ENCODE results near the gene ACTR10. TPM values are rescaled to one million over a fixed set of nuclear protein-coding genes. Genes with fewer than 3 reads are reported as not detected.
A peak's percentile ranks its signal among the peaks of the same experiment; 100 is the strongest.

Gene ACTR10
- total RNA-seq = 65.6 TPM

DNA sequence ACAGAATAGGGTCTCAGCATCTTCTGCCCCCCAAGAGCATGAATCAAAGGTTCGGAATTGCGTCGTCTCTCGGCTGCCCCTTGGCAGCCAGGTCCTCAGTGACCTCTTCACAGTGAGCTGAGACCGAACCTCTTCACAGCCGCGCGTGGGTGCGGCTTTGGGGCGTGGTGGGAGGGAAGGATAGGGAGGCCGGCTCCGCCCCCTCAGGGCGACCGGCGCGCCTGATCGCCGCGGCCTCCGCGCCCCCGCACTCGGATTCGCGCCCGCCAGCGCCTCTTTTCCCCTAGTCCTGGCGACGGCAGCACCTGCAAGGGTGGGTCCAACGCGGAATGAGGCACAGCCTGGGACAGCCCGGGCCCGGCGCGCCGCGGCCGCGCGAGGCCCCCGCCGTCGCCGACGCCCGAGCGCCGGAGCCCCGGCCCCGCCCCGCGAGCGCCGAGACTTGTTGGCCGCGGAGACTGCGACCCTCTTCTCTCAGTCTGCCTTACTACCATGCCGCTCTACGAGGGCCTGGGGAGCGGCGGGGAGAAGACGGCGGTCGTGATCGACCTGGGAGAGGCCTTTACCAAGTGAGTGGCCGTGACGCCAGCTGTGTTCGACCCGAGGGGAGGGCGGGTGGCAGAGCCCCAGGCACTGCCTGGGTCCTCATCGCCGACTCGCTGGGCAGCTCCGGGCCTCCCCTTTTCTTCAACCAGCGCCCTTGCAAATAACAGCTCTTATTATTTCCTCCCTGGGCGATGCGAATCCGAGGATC, at the start of gene ACTR10:
TSS of gene ACTR10 (plus strand) at position 424 of the 754 bp plus-strand sequence. CDS start at position 493, 69 bp downstream.
- peak; percentile 68 for DNase-seq

DNA sequence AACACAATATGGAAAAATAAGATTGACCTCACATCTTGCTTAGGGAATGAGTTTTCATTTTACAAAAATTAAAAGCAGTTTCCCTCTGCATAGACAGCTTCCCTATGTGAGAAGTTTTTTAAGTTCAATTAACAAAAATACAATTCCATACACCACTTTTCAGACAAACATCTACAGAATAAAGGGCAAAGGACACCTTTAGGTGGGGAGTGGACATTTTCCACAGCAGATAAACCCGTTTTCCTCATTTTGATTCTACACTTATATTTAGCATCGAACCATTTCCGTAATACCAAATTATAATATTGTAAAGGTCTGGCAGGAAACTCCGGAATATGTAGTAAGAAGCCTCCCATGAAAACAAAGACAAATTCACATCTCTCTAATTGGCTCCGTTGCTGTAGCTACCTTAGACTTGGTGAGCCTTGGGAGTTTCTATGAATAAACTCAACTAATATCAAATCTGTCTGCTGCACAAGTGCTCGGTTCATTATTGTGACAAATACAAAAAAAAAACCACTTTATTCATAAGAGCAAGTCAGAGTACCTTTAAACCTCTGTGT, 49.6 kb upstream of the ACTR10 start:
- no peak for DNase-seq

DNA sequence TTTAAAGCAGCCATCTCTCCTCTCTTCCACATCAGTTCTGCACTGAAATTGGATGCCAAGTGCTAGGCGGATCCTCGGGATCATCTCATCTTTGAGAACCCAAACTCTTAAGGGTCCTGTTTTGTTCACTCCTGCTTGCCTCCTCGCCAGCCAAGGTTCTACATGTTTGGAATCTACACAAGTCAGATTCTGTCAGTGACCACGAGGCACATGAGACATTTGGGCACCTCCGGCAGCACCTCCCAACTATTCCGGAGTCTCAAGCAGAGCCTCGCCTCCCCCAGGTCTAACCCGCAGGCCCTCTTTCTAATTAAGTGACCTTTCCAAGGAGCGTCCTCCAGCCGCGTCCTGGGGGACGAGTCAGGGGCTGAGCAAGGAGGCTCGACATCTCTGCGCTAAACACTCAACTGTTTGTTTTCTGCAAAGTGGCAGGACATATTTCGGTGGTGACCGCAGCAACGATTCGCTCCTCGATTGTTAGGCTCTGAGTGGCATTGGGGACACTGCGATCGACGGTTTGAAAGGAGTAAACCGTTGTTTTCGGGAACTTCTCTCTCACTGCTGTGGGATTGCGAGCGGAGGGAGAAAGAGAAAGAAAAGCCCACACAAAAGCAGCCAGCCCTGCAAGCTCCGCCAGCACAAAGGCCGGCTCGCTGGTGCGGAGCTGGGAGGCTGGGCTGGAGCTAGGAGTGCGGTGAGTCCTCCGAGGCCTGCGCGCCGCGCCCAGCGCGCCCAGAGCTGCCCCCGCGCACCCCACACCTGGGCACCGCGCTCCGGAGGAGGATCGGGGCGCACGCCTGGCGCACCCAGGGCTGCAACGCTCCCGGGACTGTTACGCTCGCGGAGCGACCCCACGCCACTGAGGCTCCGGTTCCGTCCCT, 48.6 kb upstream of the ACTR10 start:
- peak; percentile 7 for DNase-seq

DNA sequence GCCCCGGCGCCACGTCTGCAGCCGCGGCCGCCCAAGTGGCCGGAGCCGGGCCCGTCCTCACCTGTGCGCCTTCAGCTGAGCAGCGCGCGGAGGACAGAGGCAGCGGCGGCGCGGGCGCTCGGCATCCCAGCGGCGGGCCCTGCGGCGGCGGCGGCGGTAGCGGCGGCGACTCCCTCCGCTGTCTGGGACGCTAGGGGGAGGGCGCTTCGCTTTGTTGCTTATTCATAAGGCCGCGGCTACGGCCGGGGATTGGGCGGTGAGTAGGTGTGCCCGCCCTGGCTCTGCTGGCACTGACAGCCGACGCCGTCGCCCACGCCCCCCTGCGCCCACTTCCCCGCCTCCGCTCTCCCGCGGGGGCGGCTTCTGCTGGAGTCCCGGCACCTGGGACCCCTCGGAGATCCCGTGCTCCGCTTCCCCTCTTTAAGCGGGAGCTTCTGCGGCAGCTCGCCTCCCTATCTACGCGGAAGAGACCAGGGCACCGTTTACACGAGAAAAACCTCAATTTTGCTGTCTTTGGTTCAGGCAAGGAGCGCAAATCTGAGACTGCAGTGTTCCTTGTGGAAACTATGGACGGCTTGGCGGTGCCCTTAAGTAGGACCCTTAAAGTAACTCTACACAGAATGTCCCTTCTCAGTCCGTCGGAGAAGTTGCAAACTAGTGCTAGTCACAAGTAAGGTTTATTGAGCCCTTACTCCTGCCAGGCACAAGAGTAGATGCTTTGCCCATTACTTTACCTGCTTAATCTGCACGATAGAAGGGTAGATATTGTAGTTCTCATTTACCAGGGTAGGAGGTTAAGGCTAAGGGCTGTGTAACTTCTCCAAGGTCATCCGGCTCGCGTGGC, 47.7 kb upstream of the ACTR10 start, which contains the start of gene ARMH4:
TSS of gene ARMH4 (minus strand) at position 200 of the 844 bp plus-strand sequence. CDS start 12,855 bp downstream, outside the sequence.
- DNase-seq = peak; percentile 55

DNA sequence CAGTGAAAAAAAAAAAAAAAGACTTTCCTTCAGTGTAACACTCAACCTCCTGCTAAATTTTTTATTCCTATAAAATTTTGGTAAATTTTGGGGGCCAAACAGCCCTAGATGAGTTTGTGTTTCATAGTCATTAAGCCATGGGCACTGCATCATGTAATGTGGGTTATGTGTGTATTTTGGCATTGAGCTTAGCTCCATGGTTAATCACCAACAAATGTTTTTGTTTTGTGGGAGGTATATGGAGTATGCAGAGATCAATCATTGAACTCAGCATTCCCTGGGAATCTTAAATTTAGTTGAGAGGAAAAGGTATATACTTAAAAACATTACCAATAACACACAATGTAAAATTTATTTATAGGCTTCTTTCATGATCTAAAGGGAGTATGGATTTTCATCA, 39.4 kb upstream of the ACTR10 start:
- DNase-seq = no peak

DNA sequence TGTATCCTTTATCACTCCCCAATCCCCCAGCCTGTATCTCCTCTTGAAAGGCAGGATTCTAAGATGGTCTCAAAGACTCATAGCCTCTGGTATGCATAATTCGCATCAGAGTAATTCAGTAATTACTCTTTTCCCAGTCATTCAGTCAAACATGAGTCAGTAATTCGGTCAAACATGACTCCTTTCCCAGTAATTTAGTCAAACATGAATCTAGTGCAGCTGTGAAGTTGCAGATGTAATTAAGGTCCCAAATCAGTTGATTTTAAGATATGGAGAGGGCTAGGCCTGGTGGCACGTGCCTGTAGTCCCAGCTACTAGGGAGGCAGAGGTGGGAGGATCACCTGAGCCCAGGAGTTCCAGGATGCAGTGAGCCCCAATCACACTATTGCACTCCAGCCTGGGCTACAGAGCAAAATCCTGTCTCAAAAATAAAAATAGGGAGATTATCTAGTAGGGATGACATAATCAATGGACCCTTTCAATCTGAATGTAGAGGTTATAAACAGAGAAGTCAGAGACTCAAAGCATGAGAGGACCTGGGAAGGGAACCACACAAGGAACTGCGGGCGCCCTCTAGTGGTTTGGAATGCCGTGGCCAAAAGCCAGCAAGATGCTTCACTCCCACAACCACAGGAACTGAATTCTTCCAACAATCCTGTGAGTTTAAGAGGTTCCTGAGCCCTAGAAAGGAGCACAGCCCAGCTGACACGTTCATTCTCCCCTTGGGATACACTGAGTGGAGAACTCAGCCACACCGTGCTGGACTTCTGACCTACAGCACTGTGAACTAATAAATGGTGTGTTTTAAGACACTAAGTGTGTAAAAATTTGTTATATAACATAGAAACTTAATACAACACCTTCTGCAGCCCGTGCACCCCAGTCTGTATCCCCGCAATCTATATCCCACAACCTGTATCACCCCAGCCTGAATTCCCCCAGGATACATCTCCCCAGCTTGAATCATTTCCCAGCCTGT, 33.7 kb upstream of the ACTR10 start:
- peak; percentile 61 for DNase-seq

DNA sequence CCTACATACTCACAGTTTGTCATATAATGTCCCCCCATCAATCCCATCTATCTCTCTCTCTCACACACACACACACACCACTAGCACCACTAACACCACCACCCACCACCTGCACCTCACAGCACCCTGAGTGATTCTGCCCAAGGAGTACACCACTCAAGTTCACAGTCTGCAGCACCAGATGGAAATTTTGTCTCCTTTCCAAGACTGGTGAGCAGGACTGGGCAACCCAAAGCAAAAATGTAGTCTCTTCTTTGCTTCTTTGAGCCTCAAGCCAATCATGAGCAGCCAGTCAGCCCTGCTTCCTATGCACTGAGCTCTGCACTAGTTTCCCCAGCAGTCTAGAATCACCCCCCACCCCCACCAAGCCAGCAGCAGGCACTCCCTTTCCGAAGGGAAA, 32.9 kb upstream of the ACTR10 start:
- DNase-seq = no peak

DNA sequence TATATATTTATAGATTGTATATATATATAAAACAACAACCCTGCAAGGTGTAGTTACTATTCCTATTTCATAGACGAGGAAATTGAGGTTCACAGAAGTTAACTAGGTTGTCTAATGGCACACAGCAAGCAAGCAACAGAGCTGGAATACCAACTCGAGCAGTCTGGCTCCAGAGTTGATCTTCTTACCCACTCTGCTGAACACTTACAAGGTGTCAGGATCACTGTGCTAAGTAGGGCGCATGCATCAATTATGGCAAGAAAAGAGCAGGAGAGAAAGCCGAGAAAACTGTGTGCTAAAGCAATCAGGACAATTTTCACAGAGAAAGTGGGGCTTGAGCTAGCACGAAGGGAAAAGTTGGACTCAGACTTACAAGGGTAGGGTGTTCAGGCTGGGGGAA, 32.1 kb upstream of the ACTR10 start:
- no peak for DNase-seq

DNA sequence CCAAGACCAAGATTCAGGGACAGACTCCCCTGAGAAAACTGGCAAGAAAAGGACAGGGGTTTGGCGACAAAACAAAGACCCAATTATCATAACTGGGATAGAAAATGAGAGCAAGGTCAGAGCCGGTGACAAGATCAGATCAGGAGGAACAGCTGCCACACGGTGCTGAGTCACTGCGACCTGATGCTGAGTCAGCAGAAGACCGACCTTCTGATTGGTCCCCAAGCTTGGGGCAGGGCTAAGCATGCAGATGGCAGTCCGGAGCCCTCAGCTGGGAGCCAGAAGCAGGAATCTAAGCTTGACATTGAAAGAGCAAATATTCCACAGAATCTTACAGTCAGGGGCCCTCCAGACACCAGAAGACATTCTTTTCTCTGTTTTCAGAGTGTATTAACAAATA, 28.9 kb upstream of the ACTR10 start:
- DNase-seq = peak; percentile 3

DNA sequence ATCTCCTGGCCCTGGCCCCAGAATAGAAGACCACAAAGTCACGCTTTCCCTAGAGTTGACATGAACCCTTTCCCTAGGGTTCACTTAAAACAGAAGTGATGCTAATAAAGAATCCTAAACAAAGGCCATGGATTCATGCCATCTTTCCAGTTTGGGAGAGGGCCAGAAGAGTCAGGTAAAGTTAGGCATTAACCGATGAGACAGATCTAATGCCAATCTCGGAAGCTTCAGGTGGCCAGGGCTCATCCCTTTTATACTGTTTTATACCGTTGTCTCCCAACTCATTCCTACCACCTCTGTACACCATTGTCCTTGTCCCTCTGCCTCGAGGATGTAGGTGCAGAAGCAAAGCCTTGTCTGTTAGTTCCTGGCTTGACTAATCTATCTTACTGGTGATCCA, 22.8 kb upstream of the ACTR10 start:
- DNase-seq = no peak

DNA sequence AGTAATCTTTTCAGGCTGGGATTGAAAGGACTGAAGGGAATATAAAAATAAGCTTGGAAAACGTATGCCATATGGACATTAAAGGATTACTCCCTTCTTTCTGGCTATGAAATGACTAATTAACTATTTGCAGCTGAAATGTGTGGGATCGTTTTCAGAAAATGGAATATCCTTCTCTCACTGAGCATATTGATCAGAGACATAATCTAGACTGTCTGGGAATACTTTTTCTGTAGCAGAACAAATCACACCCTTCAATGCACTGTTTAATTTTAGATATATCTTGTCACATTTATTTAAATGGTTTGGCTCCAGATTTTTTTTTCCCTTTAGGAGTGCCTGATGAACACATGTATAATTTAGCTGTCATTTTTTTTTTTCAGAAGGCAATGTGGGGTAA, 10.8 kb upstream of the ACTR10 start:
- no peak for DNase-seq

DNA sequence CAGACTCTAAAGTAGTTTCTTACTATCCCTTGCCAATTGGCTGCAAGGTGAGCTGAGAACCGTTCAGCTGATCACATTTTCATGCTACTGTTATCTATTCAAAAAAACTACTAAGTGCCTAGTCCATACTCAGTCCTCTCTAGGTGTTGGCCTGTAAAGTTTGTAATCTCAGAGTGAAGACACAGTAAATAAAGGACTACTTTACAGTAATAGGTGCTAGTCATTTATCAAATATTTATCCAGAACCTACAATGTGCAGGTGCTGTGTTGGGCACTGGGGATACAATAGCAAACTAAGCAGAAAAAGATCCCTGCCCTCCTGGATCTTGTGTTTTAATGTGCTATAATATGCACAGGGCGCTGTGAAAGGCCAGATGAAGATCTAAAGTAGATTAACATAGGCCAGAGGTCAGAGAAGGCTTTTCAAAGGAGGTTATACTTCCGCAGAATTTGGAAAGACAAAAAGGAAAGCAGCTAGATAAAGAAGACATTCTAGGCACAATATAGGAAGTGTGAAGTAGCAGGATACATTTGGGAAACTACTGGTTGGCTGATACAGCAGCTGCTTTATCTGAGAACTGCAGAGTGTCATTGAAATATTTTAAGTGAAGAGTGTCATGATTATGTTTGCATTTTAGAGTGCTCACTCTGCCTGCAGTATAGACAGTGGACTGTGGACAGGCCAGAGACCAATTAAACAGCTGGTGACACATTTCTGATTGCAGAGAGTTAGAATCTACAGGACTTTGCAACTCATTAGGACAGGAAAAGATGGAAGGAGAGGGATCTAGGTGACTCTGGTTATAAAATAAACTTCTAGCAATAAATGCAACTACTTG, 8.0 kb upstream of the ACTR10 start:
- DNase-seq = no peak

DNA sequence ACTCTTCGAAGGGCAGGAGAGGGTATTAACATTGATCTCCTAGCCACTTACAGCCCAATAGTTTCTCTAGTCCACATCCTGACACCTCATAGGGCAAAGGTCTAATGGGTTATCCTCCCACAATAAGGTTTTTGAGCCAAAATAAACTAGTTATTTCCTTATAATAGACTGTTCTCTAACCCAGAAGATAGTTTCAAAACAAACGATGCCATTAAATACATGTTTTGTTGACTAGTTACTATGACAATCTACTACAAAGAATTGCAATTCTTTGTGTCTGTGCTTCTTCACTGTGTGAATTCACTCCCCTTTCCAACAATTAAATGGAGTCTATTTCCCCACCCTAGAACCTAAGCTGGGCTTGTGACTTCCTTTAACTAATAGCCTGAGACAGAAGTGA, 6.4 kb upstream of the ACTR10 start:
- no peak for DNase-seq

DNA sequence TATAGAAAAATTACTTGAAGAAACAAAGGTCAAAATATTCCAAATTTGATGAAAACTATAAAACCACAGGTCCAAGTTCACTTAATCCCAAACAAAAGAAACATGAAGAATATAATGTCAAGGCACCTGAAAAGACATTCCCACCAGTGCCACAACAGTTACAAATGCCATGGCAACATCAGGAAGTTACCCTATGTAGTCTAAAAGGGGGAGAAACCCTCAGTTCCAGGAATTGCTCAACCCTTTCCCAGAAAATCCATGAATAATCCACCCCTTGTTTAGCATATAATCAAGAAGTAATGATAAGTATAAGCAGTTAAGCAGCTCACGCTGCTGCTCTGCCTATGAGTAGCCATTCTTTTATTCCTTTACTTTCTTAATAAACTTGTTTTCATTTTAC, 3.8 kb upstream of the ACTR10 start:
- no peak for DNase-seq

DNA sequence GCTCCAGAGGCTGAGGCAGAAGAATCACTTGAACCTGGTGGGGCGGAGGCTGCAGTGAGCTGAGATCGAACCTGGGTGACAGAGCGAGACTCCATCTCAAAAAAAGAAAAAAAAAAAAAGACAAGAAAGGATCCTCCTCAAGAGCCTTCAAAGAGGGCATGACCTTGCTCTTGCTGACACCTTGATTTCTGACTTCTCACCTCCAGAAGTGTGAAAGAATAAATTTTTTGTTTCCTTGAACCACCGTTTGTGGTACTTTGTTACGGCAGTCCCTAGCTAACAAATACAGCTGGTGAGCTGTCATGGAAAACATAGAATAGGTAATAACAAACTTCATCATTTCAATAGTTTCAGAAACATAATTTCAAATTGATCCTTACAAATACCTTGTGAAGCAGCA, 1.9 kb upstream of the ACTR10 start:
- DNase-seq = no peak

DNA sequence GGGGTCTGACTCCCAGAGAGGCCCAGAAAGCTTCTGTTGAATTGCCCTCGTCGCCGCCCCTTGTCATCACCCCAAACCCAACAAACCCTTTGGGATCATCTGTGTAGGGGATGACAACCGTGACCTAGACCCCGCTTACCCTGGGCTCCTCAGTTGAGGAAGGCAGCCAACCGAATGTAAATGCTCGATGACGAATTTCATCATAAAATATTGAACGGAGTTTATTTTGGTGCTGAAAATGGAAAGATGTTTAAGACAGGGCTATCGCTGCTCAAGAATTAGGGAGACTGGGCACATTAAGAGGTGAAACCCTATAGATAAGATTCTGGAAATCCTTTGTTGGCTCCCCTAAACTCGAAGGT, 512 bp downstream of the ACTR10 start:
- DNase-seq = no peak

DNA sequence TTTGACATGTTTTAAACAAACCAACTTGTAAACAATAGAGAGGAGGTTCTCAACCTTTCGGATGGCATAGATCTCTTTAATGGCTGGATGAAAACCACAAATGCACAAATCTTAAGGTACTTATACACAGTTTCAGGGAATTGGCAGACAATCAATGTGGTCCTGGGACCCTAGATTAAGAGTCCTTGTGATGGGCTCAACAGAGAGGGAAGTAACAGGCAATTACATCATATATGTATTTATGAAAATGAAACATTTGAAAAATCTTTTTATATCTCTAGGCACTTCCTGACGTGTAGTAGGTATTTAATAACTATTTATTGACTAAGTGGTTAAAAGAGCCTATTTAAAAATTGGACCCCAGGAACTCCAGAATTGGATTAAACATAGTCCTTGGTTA, 897 bp downstream of the ACTR10 start:
- DNase-seq = no peak

DNA sequence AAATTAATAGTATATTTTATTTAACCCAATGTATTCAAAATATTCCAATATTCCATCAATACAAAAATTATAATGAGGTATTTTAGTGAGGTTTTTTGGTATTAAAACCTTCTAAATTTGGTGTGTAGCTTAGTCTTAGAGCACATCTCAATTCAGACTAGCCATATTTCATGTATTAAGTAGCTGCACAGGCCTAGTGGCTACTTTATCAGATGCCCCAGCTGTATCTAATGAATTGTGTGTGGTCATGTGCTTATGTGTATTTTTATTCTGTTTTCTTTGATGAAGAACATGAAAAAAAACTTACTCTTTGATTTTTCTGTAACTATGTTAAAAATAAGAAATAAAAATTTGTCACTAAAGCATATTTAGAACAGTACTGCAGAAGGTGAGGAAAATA, 13.2 kb downstream of the ACTR10 start:
- no peak for DNase-seq

DNA sequence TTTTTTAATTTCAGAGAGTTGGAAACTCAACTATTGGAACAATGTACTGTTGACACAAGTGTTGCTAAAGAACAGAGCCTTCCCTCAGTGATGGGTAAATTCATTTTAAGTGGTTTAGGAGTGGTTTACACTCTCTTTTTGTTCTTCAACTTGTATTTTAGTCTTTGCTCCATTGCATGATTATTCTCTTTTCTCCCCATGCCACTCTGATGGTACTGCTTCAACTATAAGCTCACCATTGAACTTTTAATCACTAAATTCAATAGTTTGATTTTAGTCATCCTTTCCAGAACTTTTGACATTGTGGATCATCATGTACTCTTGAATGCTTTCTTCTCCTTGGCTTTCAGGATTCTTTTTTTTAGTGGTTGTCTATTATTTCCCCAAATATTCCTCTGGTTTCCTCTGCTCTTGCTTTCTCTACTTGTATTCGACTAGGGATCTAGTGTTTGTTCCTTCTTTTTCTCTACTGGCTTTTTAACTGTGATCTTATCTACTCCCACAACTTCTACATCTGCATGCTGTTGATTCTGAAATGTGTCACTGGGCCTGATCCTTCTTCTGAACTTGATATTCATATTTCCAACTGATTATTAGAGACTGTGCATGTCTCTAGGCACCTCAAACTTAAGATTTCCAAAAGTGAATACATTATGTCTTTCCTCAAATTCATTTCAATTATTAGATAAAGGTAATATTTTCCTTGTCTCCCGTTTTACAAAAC, 15.4 kb downstream of the ACTR10 start:
- no peak for DNase-seq

Measured in skin of body (tissue), 2 donors.